ENCODE results near the gene PIP5K1B.
A peak's percentile ranks its signal among the peaks of the same experiment; 100 is the strongest.

Gene PIP5K1B

DNA sequence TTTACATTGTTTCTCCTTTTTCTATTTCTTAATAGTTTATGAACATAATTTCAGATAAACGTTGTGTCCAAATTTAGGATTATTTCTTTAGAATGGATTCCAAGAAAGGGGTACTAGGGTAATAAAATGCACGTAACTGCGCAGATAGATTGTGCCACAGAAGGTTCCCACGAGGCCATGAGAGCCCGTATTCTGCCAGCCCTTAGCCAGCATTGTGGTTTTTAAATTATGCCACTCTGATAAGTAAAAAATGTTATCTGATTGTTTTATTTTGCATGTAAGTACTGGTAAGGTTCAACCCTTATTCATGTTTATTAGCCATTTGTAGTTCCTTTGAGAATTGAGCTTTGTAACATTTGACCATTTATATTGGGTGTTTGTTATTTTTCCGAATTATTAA lies 220.1 kb downstream of the PIP5K1B start:
- Mint-ChIP-seq H3K27ac (no peak overlapping the region), H3K4me1 (ENCODE audit: low read depth) (no peaks in the 10 kb centered on the region), H3K36me3 (no peaks in the 10 kb centered on the region), H3K9me3 (ENCODE audit: low read depth) (no peaks in the 10 kb centered on the region), H3K4me3 (no peak overlapping the region), H3K27me3 (peaks cover 9% of the 10 kb centered on the region)

- Mint-ChIP-seq H3K36me3 (no peaks in the 10 kb centered on the region), H3K4me1 (ENCODE audit: low read depth) (peaks cover 9% of the 10 kb centered on the region), H3K4me3 (no peak overlapping the region), H3K9me3 (ENCODE audit: low read depth) (no peaks in the 10 kb centered on the region), H3K27me3 (peaks cover 11% of the 10 kb centered on the region), H3K27ac (no peak overlapping the region)
These were observed 222.1 kb downstream of the PIP5K1B start for GRCh38 chr9:68927165-68927564.

GRCh38 chr9:68931821-68932220 lies 226.8 kb downstream of the PIP5K1B start:
- peaks cover 16% of the 10 kb centered on the region for H3K27me3 Mint-ChIP-seq
- H3K4me3 Mint-ChIP-seq: no peak overlapping the region
- H3K9me3 Mint-ChIP-seq (ENCODE audit: low read depth): no peaks in the 10 kb centered on the region
- H3K4me1 Mint-ChIP-seq (ENCODE audit: low read depth): peaks cover 10% of the 10 kb centered on the region
- H3K36me3 Mint-ChIP-seq: no peaks in the 10 kb centered on the region
- H3K27ac Mint-ChIP-seq: no peak overlapping the region

- no peaks in the 10 kb centered on the region for H3K36me3 Mint-ChIP-seq
- peaks cover 16% of the 10 kb centered on the region for H3K27me3 Mint-ChIP-seq
- no peaks in the 10 kb centered on the region for H3K9me3 Mint-ChIP-seq (ENCODE audit: low read depth)
- no peak overlapping the region for H3K27ac Mint-ChIP-seq
- H3K4me3 Mint-ChIP-seq: no peak overlapping the region
- peaks cover 10% of the 10 kb centered on the region for H3K4me1 Mint-ChIP-seq (ENCODE audit: low read depth)
These were observed 227.4 kb downstream of the PIP5K1B start for GRCh38 chr9:68932458-68932857.

- no peak overlapping the region for H3K4me3 Mint-ChIP-seq
- H3K9me3 Mint-ChIP-seq (ENCODE audit: low read depth): no peaks in the 10 kb centered on the region
- no peak overlapping the region for H3K27ac Mint-ChIP-seq
- H3K27me3 Mint-ChIP-seq: peaks cover 19% of the 10 kb centered on the region
- H3K36me3 Mint-ChIP-seq: no peaks in the 10 kb centered on the region
- H3K4me1 Mint-ChIP-seq (ENCODE audit: low read depth): peaks cover 10% of the 10 kb centered on the region
These were observed 228.6 kb downstream of the PIP5K1B start for GRCh38 chr9:68933434-68934328.

GRCh38 chr9:68934329-68934644 lies 229.2 kb downstream of the PIP5K1B start:
- Mint-ChIP-seq H3K27ac (no peak overlapping the region), H3K4me1 (ENCODE audit: low read depth) (peaks cover 10% of the 10 kb centered on the region), H3K4me3 (no peak overlapping the region), H3K36me3 (no peaks in the 10 kb centered on the region), H3K9me3 (ENCODE audit: low read depth) (no peaks in the 10 kb centered on the region), H3K27me3 (peaks cover 17% of the 10 kb centered on the region)

DNA sequence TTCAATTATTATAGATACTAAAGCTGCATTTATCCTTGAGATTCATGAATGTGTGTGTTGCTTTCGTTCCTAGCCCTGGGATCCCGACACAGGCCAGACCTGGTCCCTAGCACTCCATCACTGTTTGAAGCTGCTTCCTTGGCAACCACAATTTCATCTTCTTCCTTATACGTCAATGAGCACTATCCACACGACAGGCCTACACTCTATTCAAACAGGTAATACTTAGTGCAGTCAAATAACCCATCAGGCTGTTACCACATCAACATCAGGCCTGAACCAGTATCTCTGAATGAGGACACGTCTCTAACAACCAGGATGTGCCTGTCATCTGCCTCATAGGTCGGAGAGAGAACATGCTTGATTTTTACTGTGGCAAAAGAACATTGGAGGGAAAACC lies 235.5 kb downstream of the PIP5K1B start:
- no peaks in the 10 kb centered on the region for H3K4me1 Mint-ChIP-seq (ENCODE audit: low read depth)
- no peaks in the 10 kb centered on the region for H3K36me3 Mint-ChIP-seq
- peaks cover 4% of the 10 kb centered on the region for H3K27me3 Mint-ChIP-seq
- H3K9me3 Mint-ChIP-seq (ENCODE audit: low read depth): no peaks in the 10 kb centered on the region
- no peak overlapping the region for H3K27ac Mint-ChIP-seq
- no peak overlapping the region for H3K4me3 Mint-ChIP-seq

- H3K4me1 Mint-ChIP-seq (ENCODE audit: low read depth): no peaks in the 10 kb centered on the region
- H3K36me3 Mint-ChIP-seq: no peaks in the 10 kb centered on the region
- H3K4me3 Mint-ChIP-seq: no peak overlapping the region
- H3K27me3 Mint-ChIP-seq: peaks cover 9% of the 10 kb centered on the region
- H3K27ac Mint-ChIP-seq: no peak overlapping the region
- no peaks in the 10 kb centered on the region for H3K9me3 Mint-ChIP-seq (ENCODE audit: low read depth)
These were observed 236.9 kb downstream of the PIP5K1B start for GRCh38 chr9:68941780-68942459.

GRCh38 chr9:68942790-68943189 lies 237.8 kb downstream of the PIP5K1B start:
- peaks cover 6% of the 10 kb centered on the region for H3K27me3 Mint-ChIP-seq
- no peak overlapping the region for H3K27ac Mint-ChIP-seq
- no peaks in the 10 kb centered on the region for H3K36me3 Mint-ChIP-seq
- no peak overlapping the region for H3K4me3 Mint-ChIP-seq
- H3K9me3 Mint-ChIP-seq (ENCODE audit: low read depth): no peaks in the 10 kb centered on the region
- H3K4me1 Mint-ChIP-seq (ENCODE audit: low read depth): peaks cover 2% of the 10 kb centered on the region

DNA sequence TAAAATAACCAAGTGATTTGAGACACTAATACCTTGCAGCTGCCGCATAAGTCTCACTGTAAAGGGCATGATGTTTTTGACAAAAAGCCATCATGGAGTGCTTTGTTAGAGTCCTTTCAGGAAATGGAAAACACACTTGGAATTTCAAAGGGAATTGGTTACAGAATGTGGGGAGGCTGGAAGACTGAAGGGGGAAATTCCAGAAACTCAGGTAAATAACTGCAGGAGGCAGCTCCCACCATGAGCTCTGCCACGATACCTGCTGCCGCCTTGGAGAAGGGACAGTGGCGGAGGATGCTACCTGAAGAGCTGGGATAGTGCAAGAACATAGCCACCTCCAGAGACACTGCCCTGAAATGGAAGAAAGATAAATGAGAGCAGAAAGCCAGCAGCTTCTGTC lies 242.0 kb downstream of the PIP5K1B start:
- Mint-ChIP-seq H3K4me1 (ENCODE audit: low read depth) (peaks cover 9% of the 10 kb centered on the region), H3K4me3 (no peak overlapping the region), H3K27me3 (peaks cover 12% of the 10 kb centered on the region), H3K9me3 (ENCODE audit: low read depth) (no peaks in the 10 kb centered on the region), H3K27ac (no peak overlapping the region), H3K36me3 (no peaks in the 10 kb centered on the region)

DNA sequence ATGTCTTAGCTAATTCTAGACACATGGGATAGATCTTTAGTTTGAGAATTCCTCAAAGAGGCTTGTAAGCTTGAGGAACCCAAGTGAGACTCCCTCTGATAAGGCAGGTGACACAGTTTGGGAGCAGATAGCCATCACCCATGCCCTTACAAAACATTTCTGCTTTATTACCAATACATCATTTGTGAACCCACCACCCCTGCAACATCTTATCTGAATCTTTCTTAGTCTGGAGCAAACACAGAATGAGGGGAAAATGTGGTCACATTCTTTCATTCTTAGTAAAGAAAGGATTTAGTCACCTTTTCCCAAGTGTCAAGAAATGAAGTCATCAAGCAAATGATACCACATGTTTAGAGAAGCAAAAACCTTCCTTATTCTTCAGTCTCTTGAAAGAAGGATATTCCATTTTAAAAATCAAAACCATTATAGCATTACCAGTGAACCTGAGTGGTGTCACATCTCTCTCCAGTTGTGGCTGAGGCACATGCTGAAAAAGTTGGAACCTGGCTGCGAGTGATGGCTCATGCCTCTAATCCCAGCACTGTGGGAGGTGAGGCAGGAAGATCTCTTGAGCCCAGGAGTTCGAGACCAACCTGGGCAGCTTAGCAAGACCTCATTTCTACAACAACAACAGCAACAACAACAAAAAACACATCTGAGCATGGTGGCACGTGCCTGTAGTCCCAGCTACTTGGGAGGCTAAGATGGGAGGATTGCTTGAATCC lies 243.0 kb downstream of the PIP5K1B start:
- Mint-ChIP-seq H3K4me1 (ENCODE audit: low read depth) (peaks cover 9% of the 10 kb centered on the region), H3K27ac (peak overlapping the region; percentile 12), H3K36me3 (no peaks in the 10 kb centered on the region), H3K27me3 (peaks cover 12% of the 10 kb centered on the region), H3K4me3 (no peak overlapping the region), H3K9me3 (ENCODE audit: low read depth) (no peaks in the 10 kb centered on the region)

GRCh38 chr9:68949271-68950000 lies 244.4 kb downstream of the PIP5K1B start:
- Mint-ChIP-seq H3K9me3 (ENCODE audit: low read depth) (no peaks in the 10 kb centered on the region), H3K4me3 (no peak overlapping the region), H3K27ac (no peak overlapping the region), H3K4me1 (ENCODE audit: low read depth) (peaks cover 9% of the 10 kb centered on the region), H3K36me3 (no peaks in the 10 kb centered on the region), H3K27me3 (peaks cover 12% of the 10 kb centered on the region)

- no peaks in the 10 kb centered on the region for H3K9me3 Mint-ChIP-seq (ENCODE audit: low read depth)
- peaks cover 14% of the 10 kb centered on the region for H3K4me1 Mint-ChIP-seq (ENCODE audit: low read depth)
- no peak overlapping the region for H3K27ac Mint-ChIP-seq
- peaks cover 12% of the 10 kb centered on the region for H3K27me3 Mint-ChIP-seq
- H3K4me3 Mint-ChIP-seq: no peak overlapping the region
- H3K36me3 Mint-ChIP-seq: no peaks in the 10 kb centered on the region
These were observed 245.1 kb downstream of the PIP5K1B start for GRCh38 chr9:68950188-68950587.

- no peak overlapping the region for H3K4me3 Mint-ChIP-seq
- no peak overlapping the region for H3K27ac Mint-ChIP-seq
- H3K4me1 Mint-ChIP-seq (ENCODE audit: low read depth): peaks cover 16% of the 10 kb centered on the region
- peaks cover 12% of the 10 kb centered on the region for H3K27me3 Mint-ChIP-seq
- H3K36me3 Mint-ChIP-seq: no peaks in the 10 kb centered on the region
- no peaks in the 10 kb centered on the region for H3K9me3 Mint-ChIP-seq (ENCODE audit: low read depth)
These were observed 245.6 kb downstream of the PIP5K1B start for GRCh38 chr9:68950689-68951088.
